ENCODE measurements around the gene DDX31. TPM values are rescaled to one million over a fixed set of nuclear protein-coding genes. Genes with fewer than 3 reads are reported as not detected.

The DDX31 gene
- total and polyA plus RNA-seq, 9 of the 15 experiments (the other 6 are each of a cell fraction or from before 2014, with no cell fraction given): 11.9 to 24.6 (median 22.2) TPM

DNA sequence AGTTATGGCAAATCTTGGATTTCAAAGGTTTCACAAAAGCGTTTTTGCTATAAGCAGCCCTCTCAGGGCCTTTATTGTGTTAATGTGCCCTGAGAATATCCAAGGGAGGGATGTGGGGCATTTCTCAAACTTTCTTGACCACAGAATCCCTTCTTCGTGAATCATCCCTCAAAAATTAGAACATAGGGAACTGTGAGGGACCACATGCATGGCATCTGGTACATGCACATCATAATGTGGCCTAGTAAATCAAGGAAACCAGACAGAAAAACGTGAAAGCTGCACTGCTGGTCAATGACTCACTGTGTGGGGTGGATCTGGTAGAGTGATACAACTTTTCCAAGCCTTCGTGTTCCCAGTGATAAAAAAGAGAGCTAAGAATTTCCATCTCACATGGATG lies 22.4 kb downstream of the DDX31 start:
- H3K79me2 ChIP-seq (ENCODE audit: control insufficient read depth, insufficient read depth, low read length): no peaks in the 10 kb centered on the region
- no peak overlapping the region for H3K4me2 ChIP-seq (ENCODE audit: insufficient read depth, low read length)
- H2AFZ ChIP-seq (ENCODE audit: low read depth, low read length): no peak overlapping the region
- in situ Hi-C loops (cut with MboI) (no loop called here), intact Hi-C loops (cut with micrococcal nuclease) (no loop called here)
- ChIA-PET CTCF (ENCODE audit: low intra/inter-chr PET ratio) (no interaction called here), POLR2A (no interaction called here)
- H3K9ac ChIP-seq (ENCODE audit: insufficient read depth in 1 of 2, low read depth in 2 of 2, low read length in 2 of 2): no peak overlapping the region
- ATAC-seq (no peak), FAIRE-seq (no peak), DNase-seq (ENCODE audit: extremely low read depth in 1 of 4, low spot score in 3 of 4) (no peak)
- H4K20me1 ChIP-seq (replicated peaks; ENCODE audit: control insufficient read depth, insufficient read depth, low read length): no peaks in the 10 kb centered on the region
- H3K9me3 ChIP-seq (replicated peaks; ENCODE audit: control insufficient read depth, insufficient read depth, low read depth, low read length): no peaks in the 10 kb centered on the region
- WGBS (ENCODE audit: insufficient coverage, low coverage, missing lambda C conversion rate): 51% methylated on average over 4 of the region's 4 CpGs
- no peaks in the 10 kb centered on the region for H3K4me1 ChIP-seq (replicated peaks in 1 of 2; ENCODE audit: control insufficient read depth in 2 of 2, insufficient read depth in 2 of 2, low read length in 2 of 2)
- no peaks in the 10 kb centered on the region for H3K9me1 ChIP-seq (ENCODE audit: control insufficient read depth, insufficient read depth, low read length)
- no peaks in the 10 kb centered on the region for H3K27me3 ChIP-seq (ENCODE audit: control insufficient read depth in 2 of 2, insufficient read depth in 2 of 2, low read length in 2 of 2)
- peaks cover 98% of the 10 kb centered on the region for H3K36me3 ChIP-seq (ENCODE audit: control insufficient read depth, insufficient read depth, low read length)
- no peak overlapping the region for H3K4me3 ChIP-seq
- H3K27ac ChIP-seq (ENCODE audit: extremely low read depth, low read depth, low read length): no peak overlapping the region
- no TSS peak for BruUV-seq (replicated peaks)
- TF ChIP-seq ZNF232 (CRISPR knock-in tag; IDR thresholded peaks at IDR 0.05): no peak
- no peak for TF ChIP-seq ZNF41 (CRISPR knock-in tag; conservative IDR thresholded peaks at IDR 0.05)
- TF ChIP-seq CHD4 (IDR thresholded peaks at IDR 0.05; ENCODE audit: insufficient read depth, insufficient replicate concordance, low read depth, low read length, poor library complexity, severe bottlenecking): no peak
- no peak for TF ChIP-seq GTF2E2 (tag; IDR thresholded peaks at IDR 0.05)
- TF ChIP-seq ZNF584 (CRISPR knock-in tag; IDR thresholded peaks at IDR 0.05; ENCODE audit: low read depth): no peak
- no peak for TF ChIP-seq TAF15 (IDR thresholded peaks at IDR 0.05; ENCODE audit: low read depth, low read length)
- TF ChIP-seq, protein P1, sequence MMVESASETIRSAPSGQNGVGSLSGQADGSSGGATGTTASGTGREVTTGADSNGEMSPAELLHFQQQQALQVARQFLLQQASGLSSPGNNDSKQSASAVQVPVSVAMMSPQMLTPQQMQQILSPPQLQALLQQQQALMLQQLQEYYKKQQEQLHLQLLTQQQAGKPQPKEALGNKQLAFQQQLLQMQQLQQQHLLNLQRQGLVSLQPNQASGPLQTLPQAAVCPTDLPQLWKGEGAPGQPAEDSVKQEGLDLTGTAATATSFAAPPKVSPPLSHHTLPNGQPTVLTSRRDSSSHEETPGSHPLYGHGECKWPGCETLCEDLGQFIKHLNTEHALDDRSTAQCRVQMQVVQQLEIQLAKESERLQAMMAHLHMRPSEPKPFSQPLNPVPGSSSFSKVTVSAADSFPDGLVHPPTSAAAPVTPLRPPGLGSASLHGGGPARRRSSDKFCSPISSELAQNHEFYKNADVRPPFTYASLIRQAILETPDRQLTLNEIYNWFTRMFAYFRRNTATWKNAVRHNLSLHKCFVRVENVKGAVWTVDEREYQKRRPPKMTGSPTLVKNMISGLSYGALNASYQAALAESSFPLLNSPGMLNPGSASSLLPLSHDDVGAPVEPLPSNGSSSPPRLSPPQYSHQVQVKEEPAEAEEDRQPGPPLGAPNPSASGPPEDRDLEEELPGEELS (CRISPR knock-in tag; IDR thresholded peaks at IDR 0.05; ENCODE audit: borderline replicate concordance): no peak
- TF ChIP-seq, protein P2, sequence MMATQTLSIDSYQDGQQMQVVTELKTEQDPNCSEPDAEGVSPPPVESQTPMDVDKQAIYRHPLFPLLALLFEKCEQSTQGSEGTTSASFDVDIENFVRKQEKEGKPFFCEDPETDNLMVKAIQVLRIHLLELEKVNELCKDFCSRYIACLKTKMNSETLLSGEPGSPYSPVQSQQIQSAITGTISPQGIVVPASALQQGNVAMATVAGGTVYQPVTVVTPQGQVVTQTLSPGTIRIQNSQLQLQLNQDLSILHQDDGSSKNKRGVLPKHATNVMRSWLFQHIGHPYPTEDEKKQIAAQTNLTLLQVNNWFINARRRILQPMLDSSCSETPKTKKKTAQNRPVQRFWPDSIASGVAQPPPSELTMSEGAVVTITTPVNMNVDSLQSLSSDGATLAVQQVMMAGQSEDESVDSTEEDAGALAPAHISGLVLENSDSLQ (IDR thresholded peaks at IDR 0.05): no peak
- no peak for TF ChIP-seq CXXC5 (CRISPR knock-in tag; IDR thresholded peaks at IDR 0.05)
- TF ChIP-seq MCM2 (IDR thresholded peaks at IDR 0.05; ENCODE audit: low read depth): no peak
- TF ChIP-seq NFRKB (IDR thresholded peaks at IDR 0.05; ENCODE audit: low read depth): no peak
- TF ChIP-seq FOXK2 (conservative IDR thresholded peaks at IDR 0.05 in 1 of 2, IDR thresholded peaks at IDR 0.05 in 1 of 2; ENCODE audit: low read depth in 2 of 2): no peak
- no peak for TF ChIP-seq FOSL1 (tag; conservative IDR thresholded peaks at IDR 0.05)
- no peak for TF ChIP-seq MEF2A (IDR thresholded peaks at IDR 0.05; ENCODE audit: control insufficient read depth, low read depth, low read length)
- TF ChIP-seq, protein P3, sequence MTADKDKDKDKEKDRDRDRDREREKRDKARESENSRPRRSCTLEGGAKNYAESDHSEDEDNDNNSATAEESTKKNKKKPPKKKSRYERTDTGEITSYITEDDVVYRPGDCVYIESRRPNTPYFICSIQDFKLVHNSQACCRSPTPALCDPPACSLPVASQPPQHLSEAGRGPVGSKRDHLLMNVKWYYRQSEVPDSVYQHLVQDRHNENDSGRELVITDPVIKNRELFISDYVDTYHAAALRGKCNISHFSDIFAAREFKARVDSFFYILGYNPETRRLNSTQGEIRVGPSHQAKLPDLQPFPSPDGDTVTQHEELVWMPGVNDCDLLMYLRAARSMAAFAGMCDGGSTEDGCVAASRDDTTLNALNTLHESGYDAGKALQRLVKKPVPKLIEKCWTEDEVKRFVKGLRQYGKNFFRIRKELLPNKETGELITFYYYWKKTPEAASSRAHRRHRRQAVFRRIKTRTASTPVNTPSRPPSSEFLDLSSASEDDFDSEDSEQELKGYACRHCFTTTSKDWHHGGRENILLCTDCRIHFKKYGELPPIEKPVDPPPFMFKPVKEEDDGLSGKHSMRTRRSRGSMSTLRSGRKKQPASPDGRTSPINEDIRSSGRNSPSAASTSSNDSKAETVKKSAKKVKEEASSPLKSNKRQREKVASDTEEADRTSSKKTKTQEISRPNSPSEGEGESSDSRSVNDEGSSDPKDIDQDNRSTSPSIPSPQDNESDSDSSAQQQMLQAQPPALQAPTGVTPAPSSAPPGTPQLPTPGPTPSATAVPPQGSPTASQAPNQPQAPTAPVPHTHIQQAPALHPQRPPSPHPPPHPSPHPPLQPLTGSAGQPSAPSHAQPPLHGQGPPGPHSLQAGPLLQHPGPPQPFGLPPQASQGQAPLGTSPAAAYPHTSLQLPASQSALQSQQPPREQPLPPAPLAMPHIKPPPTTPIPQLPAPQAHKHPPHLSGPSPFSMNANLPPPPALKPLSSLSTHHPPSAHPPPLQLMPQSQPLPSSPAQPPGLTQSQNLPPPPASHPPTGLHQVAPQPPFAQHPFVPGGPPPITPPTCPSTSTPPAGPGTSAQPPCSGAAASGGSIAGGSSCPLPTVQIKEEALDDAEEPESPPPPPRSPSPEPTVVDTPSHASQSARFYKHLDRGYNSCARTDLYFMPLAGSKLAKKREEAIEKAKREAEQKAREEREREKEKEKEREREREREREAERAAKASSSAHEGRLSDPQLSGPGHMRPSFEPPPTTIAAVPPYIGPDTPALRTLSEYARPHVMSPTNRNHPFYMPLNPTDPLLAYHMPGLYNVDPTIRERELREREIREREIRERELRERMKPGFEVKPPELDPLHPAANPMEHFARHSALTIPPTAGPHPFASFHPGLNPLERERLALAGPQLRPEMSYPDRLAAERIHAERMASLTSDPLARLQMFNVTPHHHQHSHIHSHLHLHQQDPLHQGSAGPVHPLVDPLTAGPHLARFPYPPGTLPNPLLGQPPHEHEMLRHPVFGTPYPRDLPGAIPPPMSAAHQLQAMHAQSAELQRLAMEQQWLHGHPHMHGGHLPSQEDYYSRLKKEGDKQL (CRISPR knock-in tag; IDR thresholded peaks at IDR 0.05; ENCODE audit: borderline replicate concordance): no peak
